Measurements from ENCODE around the gene GP5. TPM values are rescaled to one million over a fixed set of nuclear protein-coding genes. Genes with fewer than 3 reads are reported as not detected.

GP5 gene
- total RNA-seq, 3 donors from 2014 or later (not counting 1 experiment from before 2014, with no cell fraction given), result 0.63 to 0.88 (median 0.80) TPM

DNA sequence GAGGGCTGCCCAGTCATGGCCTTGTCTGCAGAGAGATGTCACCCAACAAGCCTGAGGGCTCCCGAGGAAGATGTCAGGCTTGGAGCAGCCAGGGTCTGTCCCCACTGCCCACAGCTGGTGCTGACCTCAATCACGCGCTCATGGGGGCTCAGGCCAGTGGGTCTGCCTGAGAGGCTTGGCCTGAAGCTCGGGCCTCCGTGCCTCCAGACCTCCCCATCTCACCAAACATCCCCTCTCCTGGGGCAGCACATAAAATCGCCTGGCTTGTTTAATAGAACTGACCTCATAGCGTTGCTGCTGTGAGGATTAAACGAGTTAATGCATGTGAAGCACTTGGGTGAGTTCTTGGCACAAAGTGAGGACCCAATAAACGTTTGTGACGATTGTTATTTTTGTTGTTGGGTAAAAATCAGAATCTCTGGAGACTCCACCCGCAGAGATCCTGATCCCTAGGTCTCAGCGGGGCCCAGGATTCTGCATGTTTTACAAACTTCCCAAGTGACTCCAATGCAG lies 33.0 kb downstream of the GP5 start:
- no peaks in the 10 kb centered on the region for H3K9me3 Mint-ChIP-seq
- TF ChIP-seq, protein P1, sequence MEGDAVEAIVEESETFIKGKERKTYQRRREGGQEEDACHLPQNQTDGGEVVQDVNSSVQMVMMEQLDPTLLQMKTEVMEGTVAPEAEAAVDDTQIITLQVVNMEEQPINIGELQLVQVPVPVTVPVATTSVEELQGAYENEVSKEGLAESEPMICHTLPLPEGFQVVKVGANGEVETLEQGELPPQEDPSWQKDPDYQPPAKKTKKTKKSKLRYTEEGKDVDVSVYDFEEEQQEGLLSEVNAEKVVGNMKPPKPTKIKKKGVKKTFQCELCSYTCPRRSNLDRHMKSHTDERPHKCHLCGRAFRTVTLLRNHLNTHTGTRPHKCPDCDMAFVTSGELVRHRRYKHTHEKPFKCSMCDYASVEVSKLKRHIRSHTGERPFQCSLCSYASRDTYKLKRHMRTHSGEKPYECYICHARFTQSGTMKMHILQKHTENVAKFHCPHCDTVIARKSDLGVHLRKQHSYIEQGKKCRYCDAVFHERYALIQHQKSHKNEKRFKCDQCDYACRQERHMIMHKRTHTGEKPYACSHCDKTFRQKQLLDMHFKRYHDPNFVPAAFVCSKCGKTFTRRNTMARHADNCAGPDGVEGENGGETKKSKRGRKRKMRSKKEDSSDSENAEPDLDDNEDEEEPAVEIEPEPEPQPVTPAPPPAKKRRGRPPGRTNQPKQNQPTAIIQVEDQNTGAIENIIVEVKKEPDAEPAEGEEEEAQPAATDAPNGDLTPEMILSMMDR (IDR thresholded peaks at IDR 0.05), result no peak
- intact Hi-C loops (cut with micrococcal nuclease), result no loop called here
- peaks cover 6% of the 10 kb centered on the region for H3K27me3 ChIP-seq (ENCODE audit: control insufficient read depth, insufficient read depth, low read length)
- H3K36me3 ChIP-seq (ENCODE audit: control insufficient read depth, insufficient read depth, low read length), result no peaks in the 10 kb centered on the region
- no peak overlapping the region for H3K4me3 Mint-ChIP-seq
- no peak overlapping the region for H3K4me3 ChIP-seq (ENCODE audit: low read length)
- no peak overlapping the region for H3K27ac Mint-ChIP-seq
- H3K9me3 ChIP-seq (ENCODE audit: control insufficient read depth, insufficient read depth, low read length), result no peaks in the 10 kb centered on the region
- no peak for DNase-seq
- H3K4me1 Mint-ChIP-seq, result no peaks in the 10 kb centered on the region
- WGBS (ENCODE audit: insufficient coverage), result 80% methylated on average over 12 of the region's 12 CpGs
- H3K4me1 ChIP-seq (ENCODE audit: control insufficient read depth, insufficient read depth, low read length), result no peaks in the 10 kb centered on the region
- H3K27me3 Mint-ChIP-seq (ENCODE audit: low read depth in 2 of 2), result peaks cover 7 to 33% of the 10 kb centered on the region in 2 donors
- ATAC-seq, result no peak
- H3K27ac ChIP-seq (ENCODE audit: low read length), result no peak overlapping the region
- H3K36me3 Mint-ChIP-seq, result no peaks in the 10 kb centered on the region

DNA sequence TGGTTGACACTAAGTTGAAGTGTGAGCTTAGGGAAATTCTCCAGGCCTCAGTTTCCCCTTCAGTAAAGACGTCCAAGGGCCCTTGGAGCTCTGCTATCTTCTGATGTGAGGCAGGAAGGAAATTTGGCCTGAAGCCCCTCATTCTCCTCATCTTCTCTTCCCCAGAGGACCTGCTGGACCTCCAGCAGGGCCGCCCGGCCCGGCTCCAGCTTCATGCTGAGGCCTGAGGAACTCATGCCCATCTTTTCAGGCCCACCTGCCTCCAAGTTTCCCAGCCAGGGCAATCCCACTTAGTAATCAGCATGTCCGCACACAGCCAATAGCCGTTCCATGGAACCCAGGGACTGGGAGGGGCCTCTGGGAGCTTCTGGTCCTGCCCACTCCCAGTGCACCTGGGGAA lies 33.5 kb downstream of the GP5 start:
- H3K27ac ChIP-seq (ENCODE audit: low read length), result no peak overlapping the region
- no peaks in the 10 kb centered on the region for H3K36me3 Mint-ChIP-seq
- TF ChIP-seq, protein P1 (IDR thresholded peaks at IDR 0.05), result no peak
- peaks cover 6% of the 10 kb centered on the region for H3K27me3 ChIP-seq (ENCODE audit: control insufficient read depth, insufficient read depth, low read length)
- no peaks in the 10 kb centered on the region for H3K9me3 Mint-ChIP-seq
- intact Hi-C loops (cut with micrococcal nuclease), result no loop called here
- H3K4me1 Mint-ChIP-seq, result no peaks in the 10 kb centered on the region
- H3K4me3 ChIP-seq (ENCODE audit: low read length), result no peak overlapping the region
- H3K4me3 Mint-ChIP-seq, result no peak overlapping the region
- H3K27me3 Mint-ChIP-seq (ENCODE audit: low read depth in 2 of 2), result peaks cover 7 to 30% of the 10 kb centered on the region in 2 donors
- DNase-seq (no peak), ATAC-seq (no peak)
- H3K9me3 ChIP-seq (ENCODE audit: control insufficient read depth, insufficient read depth, low read length), result no peaks in the 10 kb centered on the region
- no peak overlapping the region for H3K27ac Mint-ChIP-seq
- no peaks in the 10 kb centered on the region for H3K4me1 ChIP-seq (ENCODE audit: control insufficient read depth, insufficient read depth, low read length)
- 98% methylated on average over 6 of the region's 6 CpGs for WGBS (ENCODE audit: insufficient coverage)
- H3K36me3 ChIP-seq (ENCODE audit: control insufficient read depth, insufficient read depth, low read length), result no peaks in the 10 kb centered on the region

GRCh38 chr3:194364652-194365434 lies 34.2 kb downstream of the GP5 start:
- H3K27me3 ChIP-seq (ENCODE audit: control insufficient read depth, insufficient read depth, low read length), result peaks cover 6% of the 10 kb centered on the region
- Mint-ChIP-seq H3K27ac (no peak overlapping the region), H3K4me1 (no peaks in the 10 kb centered on the region), H3K4me3 (no peak overlapping the region), H3K9me3 (no peaks in the 10 kb centered on the region), H3K27me3 (ENCODE audit: low read depth in 2 of 2) (peaks cover 10 to 29% of the 10 kb centered on the region in 2 donors), H3K36me3 (no peaks in the 10 kb centered on the region)
- intact Hi-C loops (cut with micrococcal nuclease), result no loop called here
- H3K27ac ChIP-seq (ENCODE audit: low read length), result no peak overlapping the region
- H3K9me3 ChIP-seq (ENCODE audit: control insufficient read depth, insufficient read depth, low read length), result no peaks in the 10 kb centered on the region
- TF ChIP-seq, protein P1 (IDR thresholded peaks at IDR 0.05), result no peak
- ATAC-seq (no peak), DNase-seq (no peak)
- H3K4me1 ChIP-seq (ENCODE audit: control insufficient read depth, insufficient read depth, low read length), result no peaks in the 10 kb centered on the region
- H3K4me3 ChIP-seq (ENCODE audit: low read length), result no peak overlapping the region
- H3K36me3 ChIP-seq (ENCODE audit: control insufficient read depth, insufficient read depth, low read length), result no peaks in the 10 kb centered on the region
- WGBS (ENCODE audit: insufficient coverage), result 87% methylated on average over 20 of the region's 20 CpGs

All from natural killer cell (primary cell).